Transverse colon (tissue), 4 donors: ENCODE data around the gene NAA25.

Experiments used
- POLR2A ChIP-seq: fragments of 450-650 bp; IDR thresholded peaks from one replicate; pipeline ENCODE4 v1.6.1; 2016; ENCODE audit warnings: antibody characterized with exemption, mild to moderate bottlenecking, moderate library complexity
- POLR2AphosphoS5 ChIP-seq, 3 donors: sonication (generic); formaldehyde crosslinking; IDR thresholded peaks; one replicate each; pipeline ENCODE4 v1.6.1; 2016; ENCODE audit warnings: antibody characterized with exemption in 3 of 3
- TF ChIP-seq, protein P1 (sequence below), 5 experiments: fragments of 200-600 bp in 3 of 5; fragments of 450-650 bp in 2 of 5; sonication (generic) in 3 of 5; IDR thresholded peaks; 1 replicate in 2 of 5; 2 replicates in 3 of 5; pipeline ENCODE4 v1.5.1; 2016 to 2017; ENCODE audit warnings: antibody characterized with exemption in 5 of 5, inconsistent platforms in 3 of 5, mild to moderate bottlenecking in 2 of 5, moderate library complexity in 1 of 5

DNA sequence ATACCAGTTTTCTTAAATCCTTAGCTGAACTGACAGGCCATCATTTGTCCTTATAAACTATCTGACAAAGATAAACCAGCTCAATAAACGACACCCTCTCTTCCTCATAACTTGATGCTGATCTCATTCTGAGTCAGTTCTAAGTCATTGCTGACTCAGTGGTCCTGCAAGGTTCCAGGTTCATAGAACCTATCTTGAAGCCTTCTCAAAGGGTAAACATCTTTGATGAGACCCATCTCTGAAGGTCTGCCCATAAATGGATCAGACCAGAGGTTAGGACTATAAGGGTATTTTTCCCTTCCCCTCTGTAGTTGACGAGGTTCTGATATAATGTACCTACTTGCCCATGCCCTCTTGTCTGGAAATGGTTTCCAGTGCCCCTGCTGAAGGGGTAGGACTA lies 11.9 kb downstream of the NAA25 start:
- TF ChIP-seq, protein P1, sequence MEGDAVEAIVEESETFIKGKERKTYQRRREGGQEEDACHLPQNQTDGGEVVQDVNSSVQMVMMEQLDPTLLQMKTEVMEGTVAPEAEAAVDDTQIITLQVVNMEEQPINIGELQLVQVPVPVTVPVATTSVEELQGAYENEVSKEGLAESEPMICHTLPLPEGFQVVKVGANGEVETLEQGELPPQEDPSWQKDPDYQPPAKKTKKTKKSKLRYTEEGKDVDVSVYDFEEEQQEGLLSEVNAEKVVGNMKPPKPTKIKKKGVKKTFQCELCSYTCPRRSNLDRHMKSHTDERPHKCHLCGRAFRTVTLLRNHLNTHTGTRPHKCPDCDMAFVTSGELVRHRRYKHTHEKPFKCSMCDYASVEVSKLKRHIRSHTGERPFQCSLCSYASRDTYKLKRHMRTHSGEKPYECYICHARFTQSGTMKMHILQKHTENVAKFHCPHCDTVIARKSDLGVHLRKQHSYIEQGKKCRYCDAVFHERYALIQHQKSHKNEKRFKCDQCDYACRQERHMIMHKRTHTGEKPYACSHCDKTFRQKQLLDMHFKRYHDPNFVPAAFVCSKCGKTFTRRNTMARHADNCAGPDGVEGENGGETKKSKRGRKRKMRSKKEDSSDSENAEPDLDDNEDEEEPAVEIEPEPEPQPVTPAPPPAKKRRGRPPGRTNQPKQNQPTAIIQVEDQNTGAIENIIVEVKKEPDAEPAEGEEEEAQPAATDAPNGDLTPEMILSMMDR (IDR thresholded peaks at IDR 0.05) = no peak
- TF ChIP-seq POLR2AphosphoS5 (IDR thresholded peaks at IDR 0.05) (no peak), POLR2A (no peak)
